Fibroblast of upper back skin (primary cell): ENCODE results near the gene GRID1.
"Not testable (repeated sequence)": the region's sequence is repeated elsewhere in the genome, so short reads cannot be mapped to it uniquely, and the experiment has no call there.

Experiments
- DNase-seq: peaks from one replicate; pipeline ENCODE4 v3.0.0-alpha.2; 2013

GRID1 gene

GRCh38 chr10:86391986-86392722 lies 25.6 kb upstream of the GRID1 start:
- DNase-seq: no peak

DNA sequence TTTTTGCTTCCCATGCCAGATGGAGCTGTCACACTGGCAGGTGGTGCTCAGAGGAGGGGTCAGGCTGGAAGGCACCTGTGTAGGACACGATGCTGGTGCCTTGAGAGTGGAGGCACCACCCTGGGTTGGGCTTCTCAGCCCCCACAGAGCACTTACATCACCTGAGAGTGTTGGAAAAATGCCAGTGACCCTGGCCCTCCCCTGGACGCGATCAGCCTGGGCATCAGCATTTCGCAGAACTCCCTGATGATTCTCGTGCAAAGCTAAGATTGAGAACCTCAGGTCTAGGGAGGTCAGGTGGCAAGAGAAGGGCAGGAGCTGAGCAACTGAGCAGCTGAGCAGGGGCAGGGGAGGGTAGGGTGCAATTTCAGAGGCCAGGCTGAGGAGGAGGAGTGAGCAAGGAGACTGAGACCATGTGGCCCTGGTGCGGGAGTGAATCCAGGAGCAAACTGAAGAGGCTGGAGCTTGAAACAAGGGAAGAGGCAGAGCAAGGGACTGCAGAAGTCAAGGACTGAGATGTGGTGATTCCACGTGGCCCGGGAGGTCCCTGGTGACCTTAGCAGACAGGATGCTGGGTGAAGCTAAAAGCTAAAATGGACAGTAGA lies 24.7 kb upstream of the GRID1 start:
- no peak for DNase-seq

DNA sequence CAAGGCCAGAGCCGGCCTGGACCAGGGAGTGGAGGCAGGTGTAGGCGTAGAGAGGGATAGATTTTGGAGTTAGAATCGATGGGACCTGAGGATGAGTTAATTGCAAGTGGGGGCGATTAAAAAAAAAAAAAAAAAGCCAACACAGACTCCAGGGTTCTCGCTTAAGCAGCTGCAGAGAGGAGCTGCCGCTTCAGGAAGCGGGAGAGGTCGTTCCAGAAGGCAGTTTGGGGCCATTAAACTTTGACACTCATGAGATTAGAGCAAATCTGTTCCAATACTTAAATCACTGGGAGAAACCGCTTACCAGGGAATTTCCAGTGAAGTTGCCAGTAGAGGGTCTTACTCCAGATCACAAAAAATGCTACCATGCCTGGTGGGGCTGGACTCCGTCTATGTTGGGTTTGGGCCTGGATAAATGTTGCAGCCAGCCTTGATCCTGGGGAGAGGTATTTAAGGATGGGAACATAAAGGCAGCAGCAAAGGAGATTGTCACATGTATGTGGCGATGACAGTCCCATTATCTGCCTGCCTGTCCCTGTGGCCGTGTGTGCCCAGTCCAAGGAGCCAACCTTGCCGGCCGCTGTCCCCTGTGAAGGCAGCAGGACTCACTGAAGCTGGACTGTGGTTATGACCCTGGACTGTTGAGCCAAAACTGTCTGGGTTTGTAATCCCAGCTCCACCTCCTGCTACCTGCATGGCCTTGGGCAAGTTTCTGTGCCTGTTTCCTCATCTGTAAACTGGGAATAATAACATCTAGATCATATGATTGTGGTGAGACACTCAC lies 23.9 kb upstream of the GRID1 start:
- DNase-seq: no peak

- DNase-seq: peak; percentile 43
These were observed 23.0 kb upstream of the GRID1 start for GRCh38 chr10:86389441-86390193.

DNA sequence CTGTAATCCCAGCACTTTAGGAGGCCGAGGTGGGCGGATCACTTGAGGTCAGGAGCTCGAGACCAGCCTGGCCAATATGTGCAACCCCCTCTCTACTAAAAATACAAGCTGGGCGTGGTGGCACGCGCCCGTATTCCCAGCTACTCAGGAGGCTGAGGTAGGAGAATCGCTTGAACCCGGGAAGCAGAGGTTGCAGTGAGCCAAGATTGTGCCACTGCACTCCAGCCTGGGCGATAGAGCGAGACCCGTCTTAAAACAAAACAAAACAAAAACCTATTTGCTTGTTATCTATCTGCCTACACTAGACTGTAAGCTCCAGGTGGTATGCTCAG lies 22.5 kb upstream of the GRID1 start:
- not testable (repeated sequence) for DNase-seq

DNA sequence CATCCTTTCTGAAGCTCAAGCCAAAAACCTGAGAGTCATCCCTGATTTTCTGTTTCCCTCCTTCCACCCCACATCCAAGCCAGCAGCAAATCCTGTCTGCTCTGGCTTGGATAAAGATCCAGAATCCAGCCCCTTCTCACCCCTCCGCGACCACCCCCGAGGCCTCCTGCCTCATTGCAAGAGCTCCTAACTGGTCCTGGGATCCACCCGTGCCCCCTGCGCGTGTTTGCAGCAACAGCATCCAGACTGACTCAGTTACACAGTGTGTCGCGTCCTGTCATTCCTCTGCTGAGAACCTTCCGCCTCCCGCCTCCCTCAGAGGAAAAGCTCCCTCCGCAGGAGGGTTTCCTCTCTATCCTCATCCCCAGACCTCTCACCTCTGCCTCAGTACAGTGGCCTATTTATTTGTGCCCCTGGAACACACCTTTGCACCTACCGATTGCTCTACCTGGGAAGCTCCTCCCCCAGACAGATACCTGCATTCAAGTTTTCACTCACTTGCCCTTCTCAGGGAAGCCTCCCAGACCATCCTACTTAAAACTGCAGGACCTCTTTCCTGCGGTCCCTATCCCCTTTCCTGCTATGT lies 21.6 kb upstream of the GRID1 start:
- no peak for DNase-seq

GRCh38 chr10:86387178-86387794 lies 20.7 kb upstream of the GRID1 start:
- no peak for DNase-seq

GRCh38 chr10:86385806-86386205 lies 19.2 kb upstream of the GRID1 start:
- no peak for DNase-seq

GRCh38 chr10:86377797-86378146 lies 11.2 kb upstream of the GRID1 start:
- no peak for DNase-seq

GRCh38 chr10:86376852-86377796 lies 10.5 kb upstream of the GRID1 start:
- DNase-seq: peak; percentile 44

- DNase-seq: no peak
These were observed 9.8 kb upstream of the GRID1 start for GRCh38 chr10:86376403-86376802.

- no peak for DNase-seq
These were observed 8.6 kb upstream of the GRID1 start for GRCh38 chr10:86375204-86375603.

- no peak for DNase-seq
These were observed 8.1 kb upstream of the GRID1 start for GRCh38 chr10:86374664-86375063.

DNA sequence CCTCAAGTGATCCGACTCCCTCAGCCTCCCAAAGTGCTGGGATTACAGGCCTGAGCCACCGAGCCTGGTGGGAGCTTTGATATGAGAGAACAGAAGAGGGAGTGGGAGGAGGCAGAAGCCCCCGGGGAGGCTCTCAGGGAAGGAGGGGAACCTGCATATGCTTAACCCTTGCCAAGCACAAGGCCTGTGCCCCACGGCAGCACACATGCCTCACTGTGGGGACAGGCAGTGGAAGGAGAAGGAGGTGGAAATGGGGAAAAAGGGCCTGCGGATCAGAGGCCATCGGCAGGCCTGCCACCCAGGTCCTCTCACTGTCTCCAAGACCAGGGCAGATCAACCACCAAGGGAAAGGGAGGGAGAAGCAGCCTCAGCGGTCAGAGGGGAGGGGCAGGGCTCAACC lies 7.2 kb upstream of the GRID1 start:
- no peak for DNase-seq

DNA sequence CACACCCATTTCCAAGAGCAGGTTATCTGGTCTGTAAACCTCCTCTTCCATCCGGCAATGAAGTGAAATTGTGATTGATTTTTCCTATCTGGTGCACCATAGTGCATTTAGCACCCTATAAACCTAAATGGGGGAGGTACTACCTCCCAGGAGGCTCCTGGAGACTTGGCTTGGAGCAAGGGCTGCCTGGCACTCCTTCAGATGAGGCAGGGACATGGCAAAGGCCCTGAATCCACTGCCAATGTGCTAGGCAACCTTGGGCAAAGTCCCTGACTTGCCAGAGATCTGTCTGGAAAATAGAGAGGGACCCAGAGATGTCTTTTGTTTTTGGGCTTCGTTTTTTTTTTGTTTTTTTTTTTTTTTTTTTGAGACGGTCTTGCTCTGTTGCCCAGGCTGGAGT lies 6.7 kb upstream of the GRID1 start:
- DNase-seq: no peak

- no peak for DNase-seq
These were observed 6.2 kb upstream of the GRID1 start for GRCh38 chr10:86372784-86373239.

GRCh38 chr10:86372119-86372783 lies 5.7 kb upstream of the GRID1 start:
- DNase-seq: no peak

DNA sequence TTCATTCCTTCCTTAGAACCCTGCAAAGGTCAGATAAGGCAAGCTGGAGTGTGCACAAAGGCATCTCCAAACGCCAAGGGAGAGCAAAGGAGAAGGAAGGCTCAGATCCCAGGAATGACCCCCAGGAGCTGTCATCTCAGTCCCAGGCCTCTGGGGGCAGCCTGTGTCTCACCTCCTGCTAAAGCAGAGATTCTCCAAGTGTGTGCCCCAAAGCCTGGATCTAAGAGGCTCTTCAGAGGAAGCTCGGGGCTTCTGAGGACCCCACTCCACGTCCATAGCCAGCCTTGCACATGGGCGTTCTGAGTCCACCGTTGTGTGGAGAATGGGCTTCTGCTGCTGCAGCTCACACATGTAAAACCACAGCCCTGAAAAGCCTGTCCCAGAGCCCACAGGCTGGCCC lies 5.1 kb upstream of the GRID1 start:
- DNase-seq: no peak

DNA sequence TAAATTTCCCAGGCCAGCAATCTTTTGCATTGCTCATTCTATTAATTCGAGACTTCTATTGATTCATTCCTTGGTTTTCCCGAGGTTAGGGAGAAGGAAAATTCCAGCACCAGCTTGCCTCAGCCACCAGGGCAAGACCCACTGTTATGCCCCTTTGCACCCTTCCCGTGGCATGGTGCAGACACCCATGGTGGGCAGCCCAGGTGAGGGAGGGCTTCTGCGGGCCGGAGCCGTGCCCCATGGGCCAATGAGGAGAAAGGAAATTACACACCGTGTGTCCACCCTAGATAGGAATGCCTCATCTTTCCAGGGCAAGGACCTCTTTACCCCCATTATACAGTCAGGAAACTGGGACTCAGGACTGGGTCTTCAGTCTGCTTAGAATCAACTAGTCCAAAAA lies 4.5 kb upstream of the GRID1 start:
- DNase-seq: no peak

- no peak for DNase-seq
These were observed 3.5 kb upstream of the GRID1 start for GRCh38 chr10:86370006-86370585.
